HepG2 (cell line): ENCODE data around the gene ARL16. TPM values are rescaled to one million over a fixed set of nuclear protein-coding genes. Genes with fewer than 3 reads are reported as not detected.
A peak's percentile ranks its signal among the peaks of the same experiment; 100 is the strongest.

Experiments
- AKAP8 ChIP-seq: sonication (generic); formaldehyde crosslinking; IDR thresholded peaks from 2 replicates; pipeline ENCODE4 v1.5.1; 2020; ENCODE audit warnings: mild to moderate bottlenecking, missing genetic modification reagents
- ARNT2 ChIP-seq: sonication (generic); formaldehyde crosslinking; IDR thresholded peaks from 2 replicates; pipeline ENCODE4 v1.8.0; 2022; ENCODE audit warnings: mild to moderate bottlenecking, low read depth, missing genetic modification reagents, moderate library complexity
- CAMTA2 ChIP-seq: sonication (generic); formaldehyde crosslinking; IDR thresholded peaks from 2 replicates; pipeline ENCODE4 v1.4.0; 2020; ENCODE audit warnings: mild to moderate bottlenecking, missing genetic modification reagents, borderline replicate concordance
- FOXC1 ChIP-seq: sonication (generic); formaldehyde crosslinking; IDR thresholded peaks from 2 replicates; pipeline ENCODE4 v1.8.0; 2022; ENCODE audit warnings: mild to moderate bottlenecking, missing genetic modification reagents, borderline replicate concordance
- KAT8 ChIP-seq: IDR thresholded peaks from 2 replicates; pipeline ENCODE4 v1.6.1; 2016; ENCODE audit warnings: missing genetic modification reagents, missing compliant biosample characterization
- POLR2AphosphoS5 ChIP-seq: IDR thresholded peaks from 2 replicates; pipeline ENCODE4 v1.6.1; 2012; ENCODE audit warnings: low read depth, low read length
- POLR2G ChIP-seq: fragments of 200-400 bp; formaldehyde crosslinking; IDR thresholded peaks from 2 replicates; pipeline ENCODE4 v1.6.1; 2018; ENCODE audit warnings: mild to moderate bottlenecking, low read depth, low read length, moderate library complexity
- SIN3A ChIP-seq: IDR thresholded peaks from 2 replicates; pipeline ENCODE4 v1.6.1; 2011; ENCODE audit warnings: low read depth, mild to moderate bottlenecking, control low read depth, low read length, borderline replicate concordance
- SMAD3 ChIP-seq: sonication (generic); formaldehyde crosslinking; IDR thresholded peaks from 2 replicates; pipeline ENCODE4 v1.4.0; 2020; ENCODE audit warnings: missing genetic modification reagents
- SNAI1 ChIP-seq: sonication (generic); formaldehyde crosslinking; IDR thresholded peaks from 2 replicates; pipeline ENCODE4 v1.5.0; 2020; ENCODE audit warnings: mild to moderate bottlenecking, missing genetic modification reagents, borderline replicate concordance
- ZBTB38 ChIP-seq: sonication (generic); formaldehyde crosslinking; IDR thresholded peaks from 2 replicates; pipeline ENCODE4 v1.5.1; 2020; ENCODE audit warnings: mild to moderate bottlenecking, missing genetic modification reagents
- ZNF431 ChIP-seq: sonication (generic); formaldehyde crosslinking; IDR thresholded peaks from 2 replicates; pipeline ENCODE4 v1.9.0; 2022; ENCODE audit warnings: missing genetic modification reagents, low read depth, mild to moderate bottlenecking, borderline replicate concordance
- ZNF598 ChIP-seq: sonication (generic); formaldehyde crosslinking; IDR thresholded peaks from 2 replicates; pipeline ENCODE4 v1.5.1; 2020; ENCODE audit warnings: mild to moderate bottlenecking, missing genetic modification reagents, borderline replicate concordance
- ZNF883 ChIP-seq: sonication (generic); formaldehyde crosslinking; IDR thresholded peaks from 2 replicates; pipeline ENCODE4 v1.5.1; 2020; ENCODE audit warnings: mild to moderate bottlenecking, missing genetic modification reagents; ENCODE audit errors: not compliant biosample characterization
- polyA plus RNA-seq, 8 experiments: library from polyadenylated mRNA; depleted of rRNA in 3 of 8; stranded (reverse) in 7 of 8; unstranded in 1 of 8; fragments of >200 nt; fragmentation: Illumina TruSeq in 4 of 8; extraction: Trizol in 4 of 8; gene quantifications; 2 replicates each; pipeline versions ENCODE4 v1.2.1 to v1.2.3, GENCODE V29; 2011 to 2016; ENCODE audit warnings: low read depth in 4 of 8, missing spikeins in 1 of 8, mixed read lengths in 1 of 8; ENCODE audit not compliant: insufficient read depth in 1 of 8
- total RNA-seq, 5 experiments: library from RNA; depleted of rRNA; stranded (reverse); fragments of >200 nt; fragmentation: Illumina TruSeq; extraction: Trizol; gene quantifications; 2 replicates each; pipeline ENCODE4 v1.2.3, GENCODE V29; 2016; ENCODE audit warnings: low read depth in 1 of 5
- TF ChIP-seq, protein P1 (sequence below): sonication (generic); formaldehyde crosslinking; IDR thresholded peaks from 2 replicates; pipeline ENCODE4 v1.4.0; 2020; ENCODE audit warnings: missing genetic modification reagents, low read depth, mild to moderate bottlenecking, borderline replicate concordance
- TF ChIP-seq, protein P2 (sequence below): sonication (generic); formaldehyde crosslinking; IDR thresholded peaks from 2 replicates; pipeline ENCODE4 v1.4.0; 2020; ENCODE audit warnings: mild to moderate bottlenecking, missing genetic modification reagents
- TF ChIP-seq, protein P3 (sequence below): sonication (generic); formaldehyde crosslinking; IDR thresholded peaks from 2 replicates; pipeline ENCODE4 v1.4.0; 2020; ENCODE audit warnings: mild to moderate bottlenecking, missing genetic modification reagents
- TF ChIP-seq, protein P4 (sequence below): sonication (generic); formaldehyde crosslinking; IDR thresholded peaks from 2 replicates; pipeline ENCODE4 v1.8.0; 2022; ENCODE audit warnings: missing genetic modification reagents, mild to moderate bottlenecking, inconsistent platforms, borderline replicate concordance
- TF ChIP-seq, protein P5 (sequence below): sonication (generic); formaldehyde crosslinking; IDR thresholded peaks from 2 replicates; pipeline ENCODE4 v1.4.0; 2020; ENCODE audit warnings: low read depth, missing genetic modification reagents
- TF ChIP-seq, protein P6 (sequence below): sonication (generic); formaldehyde crosslinking; IDR thresholded peaks from 2 replicates; pipeline ENCODE4 v1.4.0; 2020; ENCODE audit warnings: missing genetic modification reagents

Gene ARL16
- total and polyA plus RNA-seq, 2 of the 13 experiments (the other 11 are each of a cell fraction or from before 2014, with no cell fraction given), result 20.8 to 30.8 TPM

DNA sequence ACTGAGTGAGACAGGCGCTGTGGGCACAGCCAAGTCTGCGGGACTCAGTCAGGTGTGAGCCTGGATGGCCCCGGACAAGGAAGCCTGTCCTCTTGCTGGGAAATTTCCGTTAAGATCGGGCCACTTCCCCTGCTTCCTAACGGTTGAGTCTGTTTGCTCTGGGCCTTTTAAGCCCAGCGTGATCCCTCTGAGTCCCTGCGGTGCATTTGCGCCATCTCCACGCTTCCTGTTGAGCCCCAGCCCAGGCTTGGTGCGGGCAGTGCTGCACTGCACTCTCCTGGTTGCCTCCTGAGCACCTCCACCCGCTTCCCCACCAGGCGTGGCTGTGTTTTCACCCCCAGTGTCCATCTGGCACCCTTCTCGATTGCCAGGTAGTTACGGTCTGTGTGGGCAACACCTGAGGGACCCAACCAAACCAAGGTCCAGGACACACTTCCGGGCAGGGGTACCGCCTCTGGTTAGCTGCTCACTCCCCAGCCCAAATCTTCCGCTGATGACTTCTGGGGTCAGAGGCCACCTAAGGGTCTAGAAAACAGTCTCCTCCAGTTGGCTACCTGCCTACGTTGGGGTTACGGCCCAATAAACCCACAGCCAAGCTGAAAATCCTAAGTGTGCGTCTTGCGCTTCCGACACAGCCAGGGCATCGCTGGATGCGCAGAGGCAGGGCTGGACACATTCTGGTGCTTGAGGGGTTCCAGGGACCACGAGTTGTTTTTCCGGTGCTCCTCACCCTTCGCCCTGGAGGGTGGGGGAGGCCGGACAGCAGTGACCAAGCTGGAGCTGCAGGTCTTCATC, 27.1 kb upstream of the ARL16 start (continued):
- TF ChIP-seq KAT8 (CRISPR knock-in tag) (no peak), POLR2G (peak; percentile 65), CAMTA2 (CRISPR knock-in tag) (peak; percentile 51; the same call in 1 of the 2 replicates), ZNF431 (CRISPR knock-in tag) (no peak), AKAP8 (CRISPR knock-in tag) (peak; percentile 59; the same call in 1 of the 2 replicates), ZNF598 (0 out of 2 replicates have a peak, but pooled peaks have one; percentile 80), POLR2AphosphoS5 (0 out of 2 replicates have a peak, but pooled peaks have one; percentile 23), ARNT2 (CRISPR knock-in tag) (0 out of 2 replicates have a peak, but pooled peaks have one; percentile 31), SMAD3 (CRISPR knock-in tag) (0 out of 2 replicates have a peak, but pooled peaks have one; percentile 38), SIN3A (no peak), SNAI1 (CRISPR knock-in tag) (0 out of 2 replicates have a peak, but pooled peaks have one; percentile 61), ZNF883 (no peak), ZBTB38 (CRISPR knock-in tag) (peak; percentile 99), FOXC1 (CRISPR knock-in tag) (peak; percentile 21; the same call in 1 of the 2 replicates)
- TF ChIP-seq, protein P1, sequence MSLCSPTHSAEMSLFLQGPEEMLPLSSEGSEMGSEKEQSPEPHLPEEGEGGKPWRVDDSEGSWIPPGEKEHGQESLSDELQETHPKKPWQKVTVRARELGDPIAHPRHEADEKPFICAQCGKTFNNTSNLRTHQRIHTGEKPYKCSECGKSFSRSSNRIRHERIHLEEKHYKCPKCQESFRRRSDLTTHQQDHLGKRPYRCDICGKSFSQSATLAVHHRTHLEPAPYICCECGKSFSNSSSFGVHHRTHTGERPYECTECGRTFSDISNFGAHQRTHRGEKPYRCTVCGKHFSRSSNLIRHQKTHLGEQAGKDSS, result peak; percentile 37; the same call in 1 of the 2 replicates
- TF ChIP-seq, protein P2, sequence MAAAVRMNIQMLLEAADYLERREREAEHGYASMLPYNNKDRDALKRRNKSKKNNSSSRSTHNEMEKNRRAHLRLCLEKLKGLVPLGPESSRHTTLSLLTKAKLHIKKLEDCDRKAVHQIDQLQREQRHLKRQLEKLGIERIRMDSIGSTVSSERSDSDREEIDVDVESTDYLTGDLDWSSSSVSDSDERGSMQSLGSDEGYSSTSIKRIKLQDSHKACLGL (CRISPR knock-in tag), result peak; percentile 35; the same call in 1 of the 2 replicates
- TF ChIP-seq, protein P3, sequence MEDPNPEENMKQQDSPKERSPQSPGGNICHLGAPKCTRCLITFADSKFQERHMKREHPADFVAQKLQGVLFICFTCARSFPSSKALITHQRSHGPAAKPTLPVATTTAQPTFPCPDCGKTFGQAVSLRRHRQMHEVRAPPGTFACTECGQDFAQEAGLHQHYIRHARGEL (CRISPR knock-in tag), result 0 out of 2 replicates have a peak, but pooled peaks have one; percentile 93
- TF ChIP-seq, protein P4, sequence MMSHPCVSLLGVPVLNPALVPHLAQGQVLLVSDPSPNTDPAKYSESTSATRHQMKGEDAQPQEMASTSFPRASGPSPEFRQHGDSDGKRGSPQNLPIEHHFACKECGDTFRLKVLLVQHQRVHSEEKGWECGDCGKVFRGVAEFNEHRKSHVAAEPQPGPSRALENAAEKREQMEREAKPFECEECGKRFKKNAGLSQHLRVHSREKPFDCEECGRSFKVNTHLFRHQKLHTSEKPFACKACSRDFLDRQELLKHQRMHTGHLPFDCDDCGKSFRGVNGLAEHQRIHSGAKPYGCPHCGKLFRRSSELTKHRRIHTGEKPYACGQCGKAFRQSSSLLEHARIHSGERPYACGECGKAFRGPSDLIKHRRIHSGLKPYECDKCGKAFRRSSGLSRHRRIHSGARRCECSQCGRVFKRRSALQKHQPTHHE (CRISPR knock-in tag), result 0 out of 2 replicates have a peak, but pooled peaks have one; percentile 25
- TF ChIP-seq, protein P5, sequence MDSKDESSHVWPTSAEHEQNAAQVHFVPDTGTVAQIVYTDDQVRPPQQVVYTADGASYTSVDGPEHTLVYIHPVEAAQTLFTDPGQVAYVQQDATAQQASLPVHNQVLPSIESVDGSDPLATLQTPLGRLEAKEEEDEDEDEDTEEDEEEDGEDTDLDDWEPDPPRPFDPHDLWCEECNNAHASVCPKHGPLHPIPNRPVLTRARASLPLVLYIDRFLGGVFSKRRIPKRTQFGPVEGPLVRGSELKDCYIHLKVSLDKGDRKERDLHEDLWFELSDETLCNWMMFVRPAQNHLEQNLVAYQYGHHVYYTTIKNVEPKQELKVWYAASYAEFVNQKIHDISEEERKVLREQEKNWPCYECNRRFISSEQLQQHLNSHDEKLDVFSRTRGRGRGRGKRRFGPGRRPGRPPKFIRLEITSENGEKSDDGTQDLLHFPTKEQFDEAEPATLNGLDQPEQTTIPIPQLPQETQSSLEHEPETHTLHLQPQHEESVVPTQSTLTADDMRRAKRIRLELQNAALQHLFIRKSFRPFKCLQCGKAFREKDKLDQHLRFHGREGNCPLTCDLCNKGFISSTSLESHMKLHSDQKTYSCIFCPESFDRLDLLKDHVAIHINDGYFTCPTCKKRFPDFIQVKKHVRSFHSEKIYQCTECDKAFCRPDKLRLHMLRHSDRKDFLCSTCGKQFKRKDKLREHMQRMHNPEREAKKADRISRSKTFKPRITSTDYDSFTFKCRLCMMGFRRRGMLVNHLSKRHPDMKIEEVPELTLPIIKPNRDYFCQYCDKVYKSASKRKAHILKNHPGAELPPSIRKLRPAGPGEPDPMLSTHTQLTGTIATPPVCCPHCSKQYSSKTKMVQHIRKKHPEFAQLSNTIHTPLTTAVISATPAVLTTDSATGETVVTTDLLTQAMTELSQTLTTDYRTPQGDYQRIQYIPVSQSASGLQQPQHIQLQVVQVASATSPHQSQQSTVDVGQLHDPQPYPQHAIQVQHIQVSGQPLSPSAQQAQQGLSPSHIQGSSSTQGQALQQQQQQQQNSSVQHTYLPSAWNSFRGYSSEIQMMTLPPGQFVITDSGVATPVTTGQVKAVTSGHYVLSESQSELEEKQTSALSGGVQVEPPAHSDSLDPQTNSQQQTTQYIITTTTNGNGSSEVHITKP (CRISPR knock-in tag), result peak; percentile 50; the same call in 1 of the 2 replicates
- TF ChIP-seq, protein P6, sequence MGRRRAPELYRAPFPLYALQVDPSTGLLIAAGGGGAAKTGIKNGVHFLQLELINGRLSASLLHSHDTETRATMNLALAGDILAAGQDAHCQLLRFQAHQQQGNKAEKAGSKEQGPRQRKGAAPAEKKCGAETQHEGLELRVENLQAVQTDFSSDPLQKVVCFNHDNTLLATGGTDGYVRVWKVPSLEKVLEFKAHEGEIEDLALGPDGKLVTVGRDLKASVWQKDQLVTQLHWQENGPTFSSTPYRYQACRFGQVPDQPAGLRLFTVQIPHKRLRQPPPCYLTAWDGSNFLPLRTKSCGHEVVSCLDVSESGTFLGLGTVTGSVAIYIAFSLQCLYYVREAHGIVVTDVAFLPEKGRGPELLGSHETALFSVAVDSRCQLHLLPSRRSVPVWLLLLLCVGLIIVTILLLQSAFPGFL, result no peak; the same call in 1 of the 2 replicates
